ENCODE data around the gene RASGRF2.
"Not testable (repeated sequence)": the region's sequence is repeated elsewhere in the genome, so short reads cannot be mapped to it uniquely, and the experiment has no call there.

Gene RASGRF2

DNA sequence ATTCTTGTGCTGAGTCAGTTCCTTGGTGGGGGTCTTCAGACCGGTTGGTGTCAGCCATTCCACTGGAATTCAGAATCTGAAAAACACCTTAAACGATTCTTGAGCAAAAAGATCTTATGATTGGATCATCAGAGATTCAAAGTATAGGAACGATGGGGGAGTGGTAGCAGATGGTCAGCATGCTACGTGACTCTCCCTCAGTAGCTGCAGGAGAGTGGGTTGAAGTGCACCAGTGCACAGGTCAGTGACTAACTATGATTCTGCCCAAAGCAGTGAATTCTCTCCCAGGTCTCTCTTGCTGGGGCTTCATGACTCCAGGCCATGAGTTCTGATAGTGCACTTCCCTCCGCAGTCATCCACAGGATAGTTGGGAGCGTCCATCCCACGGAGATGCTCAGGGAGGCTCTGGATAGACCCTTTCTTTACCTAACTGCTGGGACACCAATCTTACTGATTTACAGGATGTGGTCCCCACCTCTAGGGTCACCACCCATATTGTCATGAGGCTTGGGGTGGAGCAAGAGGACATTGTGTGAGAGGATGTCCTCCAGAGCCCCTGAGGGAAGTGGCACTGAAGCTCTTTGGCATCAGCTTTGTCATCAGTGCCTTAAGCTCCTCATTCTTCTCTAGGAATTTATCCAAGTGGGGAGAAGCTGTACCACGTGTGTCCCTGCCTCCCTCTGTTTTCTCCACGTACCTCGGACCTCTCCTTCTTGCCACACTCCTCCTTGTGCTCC lies 62.0 kb downstream of the RASGRF2 start:
- no peak for DNase-seq

DNA sequence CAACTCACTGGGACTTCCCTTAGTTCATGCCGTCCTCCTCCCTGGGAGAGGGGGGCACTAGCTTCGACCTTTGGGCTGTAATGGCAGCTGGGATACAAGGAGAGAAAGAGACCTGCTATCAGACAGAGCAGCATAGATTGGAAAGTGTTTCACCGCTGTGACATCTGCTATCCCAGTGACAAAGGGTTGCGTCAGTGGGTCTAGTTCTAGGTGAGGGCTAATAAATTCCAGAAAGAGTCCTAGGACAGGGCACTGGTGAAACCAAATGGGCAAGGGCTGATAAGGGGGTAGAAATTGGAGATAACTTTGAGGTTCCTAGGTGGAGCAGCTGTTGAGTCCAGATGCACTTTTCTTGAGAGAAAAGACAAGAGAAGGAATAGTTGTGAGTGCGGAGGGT lies 62.5 kb downstream of the RASGRF2 start:
- no peak for DNase-seq

DNA sequence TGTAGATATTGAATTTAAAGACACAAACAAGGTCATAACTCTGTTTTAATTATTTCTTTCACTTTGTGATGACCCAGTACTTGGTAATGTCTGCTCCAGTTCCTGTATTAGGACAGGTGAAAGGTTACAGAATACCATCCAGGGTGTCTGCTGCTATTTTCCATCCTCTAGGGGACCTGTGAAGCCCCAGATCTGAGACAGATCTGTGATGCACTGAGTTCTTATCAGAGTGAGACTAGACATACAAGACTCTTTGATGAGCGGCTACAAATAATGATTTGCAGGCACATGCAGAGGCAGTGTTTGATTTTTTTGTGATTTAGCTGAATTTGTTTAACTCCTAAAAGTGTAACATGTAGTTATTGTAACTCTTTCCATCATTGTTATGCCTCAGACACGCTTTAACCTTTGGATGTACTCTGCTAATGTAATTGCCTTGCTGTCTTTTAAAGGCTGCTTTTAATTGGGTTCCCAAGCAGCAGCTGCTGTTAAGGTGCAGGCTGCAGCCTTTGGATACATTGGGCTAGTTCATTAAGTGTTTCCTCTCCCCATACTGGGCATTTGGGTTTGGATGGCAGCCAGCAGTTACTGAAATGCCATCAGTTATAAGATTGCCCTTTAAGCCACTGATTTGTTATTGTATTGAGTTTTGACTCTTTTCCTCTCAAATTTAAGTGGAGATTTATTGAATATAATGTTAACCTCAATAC lies 63.3 kb downstream of the RASGRF2 start:
- no peak for DNase-seq

DNA sequence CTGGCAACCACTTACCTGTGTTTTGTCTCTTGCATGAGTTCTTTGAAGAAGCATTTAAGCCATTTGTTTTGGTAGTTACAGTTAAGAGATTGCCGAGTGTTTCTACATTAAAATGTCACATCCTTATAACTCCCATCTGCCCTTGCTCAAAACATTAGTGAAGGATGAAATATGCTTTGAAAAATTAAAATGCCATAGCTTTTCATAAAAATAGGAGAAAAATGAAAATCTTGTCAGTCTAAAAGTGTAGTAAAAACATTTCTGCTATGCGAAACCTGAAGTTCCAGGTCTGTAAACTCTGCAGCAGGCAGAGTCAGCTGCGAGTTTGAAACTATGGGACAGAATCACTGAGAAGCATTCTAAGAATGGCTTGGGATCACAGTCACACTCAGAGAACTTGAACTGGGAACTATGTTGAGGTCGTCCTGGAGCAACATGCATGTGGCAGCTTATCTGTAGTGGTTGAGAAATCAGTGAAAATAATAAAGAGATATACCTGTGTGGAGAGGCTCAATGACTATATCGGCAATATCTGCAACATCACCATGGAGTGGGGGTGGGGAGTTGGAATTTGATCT lies 67.4 kb downstream of the RASGRF2 start:
- no peak for DNase-seq

DNA sequence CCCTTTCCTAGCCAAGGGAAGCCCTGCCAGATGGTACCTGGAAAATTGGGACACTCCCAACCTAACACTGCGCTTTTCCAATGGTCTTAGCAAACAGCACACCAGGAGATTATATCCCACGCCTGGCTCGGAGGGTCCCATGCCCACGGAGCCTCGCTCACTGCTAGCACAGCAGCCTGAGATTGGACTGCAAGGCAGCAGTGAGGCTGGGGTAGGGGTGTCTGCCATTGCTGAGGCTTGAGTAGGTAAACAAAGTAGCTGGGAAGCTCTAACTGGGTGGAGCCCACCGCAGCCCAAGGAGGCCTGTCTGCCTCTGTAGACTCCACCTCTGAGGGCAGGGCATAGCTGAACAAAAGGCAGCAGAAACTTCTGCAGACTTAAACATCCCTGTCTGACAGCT lies 68.7 kb downstream of the RASGRF2 start:
- DNase-seq, result not testable (repeated sequence)

DNA sequence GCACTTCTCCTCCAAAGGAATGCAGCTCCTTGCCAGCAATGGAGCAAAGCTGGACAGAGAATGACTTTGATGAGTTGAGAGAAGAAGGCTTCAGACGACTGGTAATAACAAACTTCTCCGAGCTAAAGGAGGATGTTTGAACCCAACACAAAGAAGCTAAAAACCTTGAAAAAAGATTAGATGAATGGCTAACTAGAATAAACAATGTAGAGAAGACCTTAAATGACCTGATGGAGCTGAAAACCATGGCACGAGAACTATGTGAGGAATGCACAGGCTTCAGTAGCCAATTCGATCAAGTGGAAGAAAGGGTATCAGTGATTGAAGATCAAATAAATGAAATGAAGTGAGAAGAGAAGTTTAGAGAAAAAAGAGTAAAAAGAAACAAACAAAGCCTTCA lies 69.6 kb downstream of the RASGRF2 start:
- not testable (repeated sequence) for DNase-seq

DNA sequence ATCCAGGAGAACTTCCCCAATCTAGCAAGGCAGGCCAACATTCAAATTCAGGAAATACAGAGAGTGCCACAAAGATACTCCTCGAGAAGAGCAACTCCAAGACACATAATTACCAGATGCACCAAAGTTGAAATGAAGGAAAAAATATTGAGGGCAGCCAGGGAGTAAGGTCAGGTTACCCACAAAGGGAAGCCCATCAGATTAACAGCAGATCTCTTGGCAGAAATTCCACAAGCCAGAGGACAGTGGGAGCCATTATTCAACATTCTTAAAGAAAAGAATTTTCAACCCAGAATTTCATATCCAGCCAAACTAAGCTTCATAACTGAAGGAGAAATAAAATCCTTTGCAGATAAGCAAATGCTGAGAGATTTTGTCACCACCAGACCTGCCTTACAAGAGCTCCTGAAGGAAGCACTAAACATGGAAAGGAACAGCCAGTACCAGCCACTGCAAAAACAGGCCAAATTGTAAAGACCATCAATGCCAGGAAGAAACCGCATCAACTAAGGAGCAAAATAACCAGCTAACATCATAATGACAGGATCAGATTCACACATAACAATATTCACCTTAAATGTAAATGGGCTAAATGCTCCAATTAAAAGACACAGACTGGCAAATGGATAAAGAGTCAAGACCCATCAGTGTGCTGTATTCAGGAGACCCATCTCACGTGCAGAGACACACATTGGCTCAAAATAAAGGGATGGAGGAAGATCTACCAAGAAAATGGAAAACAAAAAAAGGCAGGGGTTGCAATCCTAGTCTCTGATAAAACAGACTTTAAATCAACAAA lies 70.3 kb downstream of the RASGRF2 start:
- not testable (repeated sequence) for DNase-seq

DNA sequence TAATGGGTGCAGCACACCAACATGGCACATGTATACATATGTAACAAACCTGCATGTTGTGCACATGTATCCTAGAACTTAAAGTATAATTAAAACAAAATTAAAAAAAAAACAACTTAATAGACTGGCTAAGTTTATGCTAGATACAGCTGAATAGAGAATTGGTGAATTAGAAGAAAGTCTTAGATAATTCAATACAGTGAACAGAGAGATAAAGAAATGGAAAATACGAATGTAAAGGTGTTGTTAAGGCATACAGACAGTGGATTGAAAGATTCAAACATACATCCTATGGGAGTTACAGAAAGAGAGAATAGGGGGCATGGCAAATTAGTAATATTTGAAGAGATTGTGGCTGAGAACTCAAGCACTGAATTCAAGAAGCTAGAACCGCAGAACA lies 75.4 kb downstream of the RASGRF2 start:
- no peak for DNase-seq

DNA sequence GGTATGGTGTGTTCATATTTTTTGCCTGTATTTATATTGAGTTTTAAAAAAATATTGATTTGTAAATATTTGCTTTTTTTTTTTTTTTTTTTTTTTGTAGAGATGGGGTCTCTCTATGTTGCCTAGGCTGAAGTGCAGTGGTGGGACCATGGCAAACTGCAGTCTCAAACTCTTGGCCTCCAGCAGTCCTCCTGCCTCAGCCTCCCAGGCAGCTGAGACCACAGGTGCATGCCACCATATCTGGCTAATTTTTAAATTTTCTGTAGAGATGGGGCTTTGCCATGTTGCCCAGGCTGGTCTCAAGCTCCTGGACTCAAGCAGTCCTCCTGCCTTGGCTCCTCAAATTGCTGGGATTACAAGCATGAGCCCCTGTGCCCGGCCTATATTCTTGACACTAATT lies 78.3 kb downstream of the RASGRF2 start:
- DNase-seq, result no peak

DNA sequence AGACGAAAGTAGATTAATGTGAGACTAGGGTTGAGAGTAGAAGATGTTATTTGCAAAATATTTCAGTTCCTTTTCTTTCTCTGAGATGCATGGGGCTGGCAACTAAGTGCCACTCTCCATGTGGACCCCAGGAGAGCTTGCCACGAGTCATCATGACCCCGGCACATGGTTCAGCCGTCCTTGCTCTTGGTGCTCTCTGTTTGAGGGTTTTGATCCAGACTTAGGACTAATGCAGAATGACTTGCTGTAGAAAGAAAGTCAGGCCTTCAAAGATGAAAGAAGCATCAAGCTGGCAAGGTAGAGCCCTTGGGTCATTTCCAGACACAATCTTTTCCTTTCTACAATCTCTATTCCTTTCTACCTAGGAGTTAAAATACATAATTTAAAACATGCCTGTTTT lies 84.7 kb downstream of the RASGRF2 start:
- DNase-seq, result no peak

DNA sequence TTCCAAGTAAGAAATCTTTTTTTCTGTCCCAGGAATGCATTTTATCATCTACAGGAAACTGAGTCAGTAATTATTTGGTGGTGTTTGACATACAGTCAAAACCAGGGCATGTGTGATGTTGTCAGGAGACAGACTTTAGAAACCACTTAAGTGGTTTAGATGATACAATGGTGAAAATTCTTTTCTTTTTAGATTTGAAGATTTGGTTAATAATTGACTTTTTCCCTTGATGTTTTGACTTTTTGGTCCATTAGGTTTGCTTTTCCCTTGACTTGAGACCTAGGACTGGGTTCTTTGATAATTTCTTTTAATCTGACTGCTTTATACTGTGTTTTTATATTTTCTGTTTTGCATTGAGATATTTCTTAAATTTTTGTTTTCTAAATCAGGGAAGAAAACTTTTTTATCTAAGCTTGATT lies 85.2 kb downstream of the RASGRF2 start:
- no peak for DNase-seq

DNA sequence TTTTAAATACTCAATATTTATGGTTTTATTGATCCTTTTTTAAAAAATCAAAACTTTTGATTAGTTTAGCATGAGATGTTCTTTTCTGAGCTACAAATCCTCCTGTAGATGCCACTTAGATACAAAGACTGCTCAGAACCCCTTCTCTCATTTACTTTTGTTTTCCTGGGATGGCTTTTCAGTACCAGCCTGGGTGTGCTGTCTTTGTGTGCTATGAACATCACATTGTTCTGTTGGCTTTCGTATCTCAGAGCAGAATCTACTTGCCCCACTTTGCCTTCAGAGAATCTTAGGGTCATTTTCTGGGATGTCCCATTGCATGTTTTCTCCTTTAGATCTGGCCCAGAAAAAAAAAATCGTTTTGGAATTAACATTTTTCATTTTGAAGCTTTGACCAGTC lies 85.9 kb downstream of the RASGRF2 start:
- no peak for DNase-seq

DNA sequence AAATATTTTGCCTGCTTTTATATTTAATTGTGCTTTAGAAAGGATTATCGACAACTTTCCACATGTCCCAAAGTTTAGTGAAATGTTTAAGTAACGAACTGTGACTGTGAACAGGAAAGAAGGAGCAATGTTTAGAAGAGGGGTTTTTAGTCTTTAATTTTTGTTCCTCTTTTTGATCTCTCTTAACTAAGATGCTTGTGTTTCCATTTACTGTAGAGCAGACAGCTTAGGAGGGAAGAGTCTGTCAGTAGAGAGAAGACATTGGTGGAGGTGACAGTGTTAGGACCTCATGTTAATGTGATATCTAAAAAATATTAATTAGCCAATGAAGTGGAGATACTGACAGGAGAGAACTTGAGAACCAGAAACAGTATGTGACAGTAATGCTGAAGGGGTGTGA lies 92.2 kb downstream of the RASGRF2 start:
- DNase-seq, result no peak

DNA sequence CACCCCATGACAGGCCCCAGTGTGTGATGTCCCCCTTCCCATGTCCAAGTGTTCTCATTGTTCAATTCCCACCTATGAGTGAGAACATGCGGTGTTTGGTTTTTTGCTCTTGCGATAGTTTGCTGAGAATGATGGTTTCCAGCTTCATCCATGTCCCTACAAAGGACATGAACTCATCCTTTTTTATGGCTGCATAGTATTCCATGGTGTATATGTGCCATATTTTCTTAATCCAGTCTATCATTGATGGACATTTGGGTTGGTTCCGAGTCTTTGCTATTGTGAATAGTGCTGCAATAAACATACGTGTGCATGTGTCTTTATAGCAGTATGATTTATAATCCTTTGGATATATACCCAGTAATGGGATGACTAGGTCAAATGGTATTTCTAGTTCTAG lies 93.1 kb downstream of the RASGRF2 start:
- DNase-seq, result not testable (repeated sequence)

DNA sequence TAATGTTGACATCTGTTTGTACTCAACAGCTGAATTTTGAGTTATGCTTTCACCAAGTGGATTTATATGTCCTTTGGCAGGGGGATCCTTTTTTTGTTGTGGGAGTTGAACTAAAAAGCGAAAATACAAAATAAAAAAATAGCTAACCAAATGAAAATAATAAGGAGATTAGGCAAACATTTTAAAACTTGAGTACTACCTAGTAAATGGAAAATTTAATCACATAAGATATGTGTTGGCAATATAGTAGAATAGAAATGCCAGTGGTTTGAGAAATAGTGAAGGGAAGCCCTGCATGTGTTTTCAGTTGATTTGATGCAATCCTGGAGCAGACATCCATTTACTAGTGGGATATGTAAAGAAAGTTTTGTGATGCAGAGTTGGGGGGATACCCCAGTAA lies 98.0 kb downstream of the RASGRF2 start:
- no peak for DNase-seq

DNA sequence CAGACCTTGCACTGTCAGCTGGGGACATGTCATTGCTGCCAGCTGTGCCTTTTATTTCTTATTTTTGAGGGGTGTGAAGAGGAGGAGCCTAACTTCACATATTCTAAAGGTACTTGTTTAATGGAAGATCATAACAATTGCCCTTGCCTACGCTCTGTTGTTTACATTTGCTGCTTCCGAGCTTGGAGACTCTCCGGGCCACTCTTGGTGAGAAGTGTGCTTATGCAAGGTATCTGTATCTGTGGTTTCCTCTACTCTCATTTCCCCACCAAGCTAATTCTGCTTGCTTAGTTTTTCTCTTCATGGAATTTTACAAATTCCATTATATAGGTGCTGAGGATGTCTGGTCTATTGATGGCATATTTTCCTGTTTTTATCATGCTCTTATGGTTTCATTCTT lies 105.3 kb downstream of the RASGRF2 start:
- DNase-seq, result no peak

DNA sequence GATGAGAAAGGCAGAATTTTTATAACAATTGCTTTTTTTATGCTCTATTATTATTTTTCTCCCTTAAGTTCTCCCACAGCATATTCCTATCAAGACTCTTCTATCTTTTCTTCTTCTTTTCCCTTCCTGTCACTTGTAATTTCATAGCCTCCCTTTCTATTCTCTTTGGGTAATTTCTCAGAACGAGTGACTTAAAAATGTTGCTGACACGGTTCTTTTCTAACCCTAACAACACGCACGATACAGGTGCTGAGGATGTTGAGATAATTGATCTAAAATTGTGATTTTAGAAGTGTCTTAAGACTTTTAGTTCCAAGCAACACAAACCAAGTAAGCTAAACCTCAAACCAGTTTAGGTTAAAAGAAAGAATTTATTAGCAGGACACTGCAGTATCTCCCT lies 105.9 kb downstream of the RASGRF2 start:
- DNase-seq, result no peak

DNA sequence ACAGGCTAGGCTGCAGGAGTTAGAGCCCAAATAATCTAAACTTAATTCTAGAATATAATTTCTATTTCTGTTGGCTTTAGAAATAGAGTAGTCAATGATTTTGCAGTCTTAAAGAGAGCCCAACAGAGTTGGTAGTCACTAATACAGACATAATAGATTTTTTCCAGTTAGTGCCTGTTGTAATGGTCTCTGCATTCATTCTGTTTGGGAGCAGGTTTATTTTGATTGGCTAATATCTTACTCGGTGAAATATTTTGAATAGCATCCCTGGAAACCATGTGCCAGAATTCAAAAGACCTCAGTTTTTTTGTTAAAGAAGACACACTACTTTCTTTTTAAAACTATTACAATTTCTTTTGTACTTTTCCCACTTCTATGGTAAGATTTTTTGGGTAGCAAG lies 107.2 kb downstream of the RASGRF2 start:
- no peak for DNase-seq

DNA sequence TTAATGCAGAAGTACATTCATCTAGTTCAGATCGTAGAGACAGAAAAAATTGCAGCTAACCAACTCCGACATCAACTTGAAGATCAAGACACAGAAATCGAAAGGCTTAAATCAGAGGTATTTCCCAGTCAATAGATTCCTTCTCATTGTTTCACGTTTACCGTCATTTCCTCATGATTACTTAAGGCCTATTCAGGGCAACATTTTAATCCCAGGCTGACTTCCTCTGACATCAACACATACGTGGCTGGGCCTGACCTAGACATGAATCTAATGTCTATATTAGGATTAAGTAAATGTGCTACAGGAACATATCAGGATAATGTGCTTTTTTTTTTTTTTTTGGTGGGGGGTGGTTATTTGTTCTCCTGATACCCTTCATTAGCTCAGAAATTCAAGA lies 107.9 kb downstream of the RASGRF2 start:
- DNase-seq, result no peak

DNA sequence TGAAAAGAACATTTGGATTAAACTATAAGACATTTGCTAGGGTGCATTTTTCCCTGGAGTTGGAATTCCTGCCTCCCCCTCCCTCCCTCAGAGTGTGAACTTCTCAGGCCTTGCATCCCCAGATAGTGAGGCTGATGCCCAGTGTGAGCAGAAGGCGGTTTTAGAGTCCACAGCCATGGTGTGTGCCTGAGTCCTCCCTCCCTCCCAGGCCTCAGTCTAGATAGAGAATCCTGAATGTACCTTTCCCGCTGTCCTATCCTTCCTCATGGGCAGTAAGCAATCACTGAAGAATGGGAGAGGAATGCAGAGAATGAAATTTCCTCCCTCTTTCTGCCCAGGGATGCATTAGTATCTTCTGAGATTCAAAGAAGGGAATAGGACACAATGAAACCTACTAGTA lies 108.5 kb downstream of the RASGRF2 start:
- DNase-seq, result no peak

DNA sequence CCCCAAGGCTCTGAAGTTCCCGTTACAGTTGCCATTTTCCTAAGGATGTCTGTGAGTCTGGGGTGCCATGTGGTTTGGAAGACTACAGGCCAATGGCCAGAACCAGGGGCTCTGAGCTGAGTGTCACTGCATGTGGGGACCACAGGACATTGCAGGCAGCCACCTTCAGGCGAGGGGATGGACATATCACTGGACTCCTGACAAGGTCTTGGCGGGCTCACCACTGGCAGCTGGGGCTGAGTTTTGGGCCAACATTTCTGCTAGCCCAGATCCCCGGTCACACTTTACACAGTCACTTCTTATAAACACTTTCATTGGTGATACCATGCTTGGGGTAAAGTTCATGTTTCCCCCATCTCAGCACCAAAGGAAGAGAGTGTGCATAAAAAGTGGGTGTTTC lies 109.8 kb downstream of the RASGRF2 start:
- no peak for DNase-seq

DNA sequence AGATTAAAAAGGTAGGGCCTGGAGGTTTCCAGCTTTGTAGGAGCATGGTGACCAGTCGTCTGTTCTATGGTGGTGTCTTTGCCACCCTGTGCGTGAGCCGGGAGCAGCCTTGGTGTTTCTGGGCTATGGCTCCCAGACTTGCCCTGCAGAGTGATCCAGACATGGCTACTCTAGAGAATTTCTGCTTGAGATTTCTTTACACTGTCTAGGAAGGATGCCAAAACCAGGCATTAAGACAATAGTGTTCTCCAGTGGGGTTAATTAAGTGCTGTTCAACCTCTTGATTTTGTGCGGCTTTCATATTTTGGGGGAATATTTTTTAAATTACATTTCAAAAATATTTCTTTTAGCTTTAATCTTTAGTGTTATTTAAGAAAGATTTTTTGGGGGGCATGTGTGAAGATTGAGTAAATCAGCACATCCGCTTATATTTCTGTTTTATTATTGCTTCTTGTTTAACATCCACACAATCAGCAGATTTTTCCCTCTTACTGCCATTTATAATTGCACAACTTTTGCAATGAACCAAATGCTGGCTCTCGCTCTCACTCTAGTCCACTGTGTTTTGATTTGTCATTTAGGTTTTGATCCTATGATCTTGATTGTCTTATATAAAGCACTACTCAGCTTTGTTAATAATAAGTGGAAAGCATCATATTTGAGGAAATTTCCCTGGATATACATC lies 110.5 kb downstream of the RASGRF2 start:
- DNase-seq, result no peak

DNA sequence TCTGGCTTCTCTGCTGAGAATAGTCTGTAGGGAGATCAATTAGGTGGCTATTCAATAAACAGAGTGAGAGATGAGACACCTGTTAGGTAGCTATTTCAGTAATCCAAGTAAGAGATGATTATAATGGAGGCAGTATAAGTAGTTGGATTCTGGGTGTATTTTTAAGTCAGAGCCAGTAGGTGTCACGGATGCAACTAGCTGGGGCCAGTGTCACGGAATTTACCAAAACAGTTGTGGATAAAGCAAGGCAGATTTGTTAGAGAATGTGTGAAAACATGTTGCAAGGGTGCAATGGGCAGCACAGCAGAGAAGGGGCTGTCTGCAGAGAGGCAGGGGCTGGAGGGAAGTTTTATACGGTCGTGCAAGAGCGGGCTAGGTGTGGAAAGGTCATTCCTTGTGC lies 114.9 kb downstream of the RASGRF2 start:
- DNase-seq, result no peak
